ENCODE measurements around the gene SPTBN4.

The SPTBN4 gene

DNA sequence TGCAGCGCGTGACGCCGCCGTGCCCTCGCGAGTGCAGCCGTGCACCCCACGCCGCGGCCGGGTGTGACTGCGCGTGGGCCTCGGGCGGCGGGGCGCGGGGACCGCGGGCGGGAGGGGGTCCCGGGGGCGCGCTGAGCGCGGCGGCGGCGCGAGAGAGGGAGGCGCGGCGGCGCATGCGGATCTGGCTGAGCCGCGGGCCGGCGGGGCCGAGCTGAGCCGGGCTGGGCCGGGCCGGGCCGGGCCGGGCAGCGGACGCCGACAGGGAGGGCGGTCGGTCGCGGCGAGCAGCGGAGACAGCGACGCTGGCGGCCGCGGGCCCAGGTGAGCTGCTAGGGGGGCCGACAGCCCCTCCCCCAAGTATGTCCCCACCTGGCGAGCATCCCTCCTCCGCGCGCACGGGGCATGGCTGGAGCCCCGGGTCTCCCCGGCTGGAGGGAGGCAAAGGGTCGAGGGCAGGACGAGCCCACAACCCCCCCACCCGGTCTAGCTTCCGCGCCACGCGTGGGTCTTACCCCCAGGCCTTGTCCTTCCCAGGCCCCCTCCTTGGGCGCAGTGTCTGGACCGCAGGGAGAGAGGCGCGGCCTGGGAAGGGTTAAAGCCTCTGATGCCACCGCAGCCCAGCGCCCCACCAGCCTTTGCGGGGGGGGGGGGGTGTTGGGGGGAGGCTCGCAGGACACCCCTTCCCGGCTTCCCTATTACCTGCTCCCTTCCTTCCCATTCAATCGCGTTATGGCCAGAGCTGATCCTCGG is at the start of gene SPTBN4:
Gene SPTBN4 (plus strand): TSS at position 17 of the 750 bp plus-strand sequence. CDS start 5,621 bp downstream, outside the sequence.
- peaks cover 30% of the 10 kb centered on the region for H3K4me1 Mint-ChIP-seq (ENCODE audit: low read depth)
- H3K27me3 Mint-ChIP-seq, result peaks cover 15% of the 10 kb centered on the region
- H3K27ac Mint-ChIP-seq, result peak within 1 kb of the TSS; percentile 95
- no peaks in the 10 kb centered on the region for H3K9me3 Mint-ChIP-seq
- H3K4me3 Mint-ChIP-seq, result peak within 1 kb of the TSS; percentile 88
- H3K36me3 Mint-ChIP-seq (ENCODE audit: low read depth), result peaks cover 4% of the 10 kb centered on the region

GRCh38 chr19:40417643-40417981 is 49.2 kb upstream of the SPTBN4 start:
- Mint-ChIP-seq H3K4me1 (ENCODE audit: low read depth) (peaks cover 28% of the 10 kb centered on the region), H3K27ac (no peak overlapping the region), H3K36me3 (ENCODE audit: low read depth) (peaks cover 5% of the 10 kb centered on the region), H3K4me3 (no peak overlapping the region), H3K9me3 (no peaks in the 10 kb centered on the region), H3K27me3 (no peaks in the 10 kb centered on the region)

DNA sequence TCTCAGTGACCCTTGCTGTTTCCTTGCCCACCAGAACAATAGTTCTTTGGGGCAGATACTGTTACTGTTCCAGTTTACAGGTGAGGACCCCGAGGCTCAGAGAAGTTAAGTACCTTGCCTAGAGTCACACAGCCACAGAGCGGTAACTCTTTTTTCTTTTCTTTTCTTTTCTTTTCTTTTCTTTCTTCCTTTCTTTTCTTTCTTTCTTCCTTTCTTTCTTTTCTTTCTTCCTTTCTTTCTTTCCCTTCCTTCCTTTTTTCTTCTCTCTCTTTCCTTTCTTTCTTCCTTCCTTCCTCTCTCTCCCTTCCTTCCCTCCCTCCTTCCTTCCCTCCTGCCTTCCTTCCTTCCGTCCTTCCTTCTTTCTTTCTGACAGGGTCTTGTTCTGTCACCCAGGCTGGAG is 48.8 kb upstream of the SPTBN4 start:
- H3K27me3 Mint-ChIP-seq, result no peaks in the 10 kb centered on the region
- H3K4me1 Mint-ChIP-seq (ENCODE audit: low read depth), result peaks cover 28% of the 10 kb centered on the region
- H3K27ac Mint-ChIP-seq, result no peak overlapping the region
- H3K36me3 Mint-ChIP-seq (ENCODE audit: low read depth), result peaks cover 5% of the 10 kb centered on the region
- H3K4me3 Mint-ChIP-seq, result no peak overlapping the region
- H3K9me3 Mint-ChIP-seq, result no peaks in the 10 kb centered on the region

DNA sequence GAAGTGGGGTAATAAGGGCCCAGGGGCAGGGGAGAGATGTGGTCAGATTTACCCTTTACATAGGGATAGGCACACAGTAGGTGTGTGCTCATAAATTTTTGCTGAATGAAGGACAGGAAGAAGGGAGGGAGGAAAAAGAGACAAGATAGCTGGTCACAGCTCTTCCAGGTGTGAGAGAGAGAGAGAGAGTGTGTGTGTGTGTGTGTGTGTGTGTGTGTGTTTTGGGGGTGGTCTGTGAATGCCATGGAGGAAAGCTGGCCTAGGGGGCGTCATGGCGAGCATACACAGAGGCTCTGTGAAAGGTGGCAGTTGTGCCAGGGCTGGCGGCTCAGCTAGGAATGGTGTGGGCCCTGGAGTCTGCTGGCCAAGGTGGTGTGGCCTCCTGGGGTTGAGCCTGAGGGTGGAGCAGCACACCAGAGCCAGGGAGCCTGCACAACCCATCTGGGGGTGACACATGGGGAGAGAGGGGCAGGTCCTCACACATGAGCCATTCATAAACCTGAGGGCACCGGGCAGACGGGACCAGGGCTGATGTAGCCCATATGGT is 47.7 kb upstream of the SPTBN4 start:
- peaks cover 25% of the 10 kb centered on the region for H3K4me1 Mint-ChIP-seq (ENCODE audit: low read depth)
- peaks cover 5% of the 10 kb centered on the region for H3K36me3 Mint-ChIP-seq (ENCODE audit: low read depth)
- no peaks in the 10 kb centered on the region for H3K27me3 Mint-ChIP-seq
- no peaks in the 10 kb centered on the region for H3K9me3 Mint-ChIP-seq
- no peak overlapping the region for H3K4me3 Mint-ChIP-seq
- H3K27ac Mint-ChIP-seq, result no peak overlapping the region

GRCh38 chr19:40419780-40420179 is 47.0 kb upstream of the SPTBN4 start:
- Mint-ChIP-seq H3K27me3 (no peaks in the 10 kb centered on the region), H3K9me3 (no peaks in the 10 kb centered on the region), H3K36me3 (ENCODE audit: low read depth) (peaks cover 9% of the 10 kb centered on the region), H3K4me1 (ENCODE audit: low read depth) (peaks cover 31% of the 10 kb centered on the region), H3K4me3 (peak overlapping the region; percentile 52), H3K27ac (no peak overlapping the region)

GRCh38 chr19:40420451-40420765 is 46.4 kb upstream of the SPTBN4 start:
- peak overlapping the region; percentile 93 for H3K27ac Mint-ChIP-seq
- no peaks in the 10 kb centered on the region for H3K9me3 Mint-ChIP-seq

GRCh38 chr19:40420766-40421765 is 45.7 kb upstream of the SPTBN4 start:
- H3K36me3 Mint-ChIP-seq (ENCODE audit: low read depth), result peaks cover 11% of the 10 kb centered on the region
- no peaks in the 10 kb centered on the region for H3K9me3 Mint-ChIP-seq
- peak overlapping the region; percentile 80 for H3K4me3 Mint-ChIP-seq
- peaks cover 37% of the 10 kb centered on the region for H3K4me1 Mint-ChIP-seq (ENCODE audit: low read depth)
- peak overlapping the region; percentile 93 for H3K27ac Mint-ChIP-seq
- no peaks in the 10 kb centered on the region for H3K27me3 Mint-ChIP-seq

More at GRCh38 chr19:40420451-40420765, 46.4 kb upstream of the SPTBN4 start:
- no peaks in the 10 kb centered on the region for H3K27me3 Mint-ChIP-seq
- H3K36me3 Mint-ChIP-seq (ENCODE audit: low read depth), result peaks cover 11% of the 10 kb centered on the region
- H3K4me1 Mint-ChIP-seq (ENCODE audit: low read depth), result peaks cover 32% of the 10 kb centered on the region
- H3K4me3 Mint-ChIP-seq, result peak overlapping the region; percentile 80

DNA sequence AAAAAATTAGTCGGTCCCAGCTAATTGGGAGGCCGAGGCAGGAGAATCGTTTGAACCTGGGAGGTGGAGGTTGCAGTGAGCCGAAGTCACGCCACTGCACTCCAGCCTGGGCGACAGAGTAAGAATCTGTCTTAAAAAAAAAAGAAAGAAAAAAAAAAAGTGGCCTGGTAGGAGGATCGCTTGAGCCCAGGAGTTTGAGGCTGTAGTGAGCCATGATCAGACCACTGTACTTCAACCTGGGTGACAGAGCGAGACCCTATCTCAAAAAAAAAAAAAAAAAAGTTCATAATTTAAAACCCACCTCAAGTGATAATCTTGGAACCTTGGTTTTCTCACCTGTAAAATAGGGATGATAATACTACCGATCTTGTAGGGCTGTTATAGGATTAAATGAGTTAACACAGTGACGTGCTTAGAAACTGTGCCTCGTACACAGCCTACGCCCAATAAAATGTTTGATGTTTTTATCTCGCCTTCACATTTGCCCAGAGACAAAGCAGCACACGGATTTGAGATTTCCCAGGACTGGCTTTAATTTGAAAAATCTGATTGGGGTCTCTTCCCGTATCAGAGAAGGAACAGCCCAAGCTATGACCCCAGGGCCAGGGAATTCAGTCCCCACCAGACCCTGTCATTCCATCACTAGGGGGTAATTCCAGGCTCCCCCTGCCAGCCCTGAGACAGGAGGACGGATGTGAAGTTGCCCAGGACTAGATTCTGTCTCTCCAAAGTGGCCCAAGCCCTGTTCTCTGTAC is 44.6 kb upstream of the SPTBN4 start:
- H3K36me3 Mint-ChIP-seq (ENCODE audit: low read depth), result peaks cover 11% of the 10 kb centered on the region
- H3K4me1 Mint-ChIP-seq (ENCODE audit: low read depth), result peaks cover 37% of the 10 kb centered on the region
- H3K4me3 Mint-ChIP-seq, result peak overlapping the region; percentile 55
- H3K27me3 Mint-ChIP-seq, result no peaks in the 10 kb centered on the region
- no peaks in the 10 kb centered on the region for H3K9me3 Mint-ChIP-seq
- peak overlapping the region; percentile 93 for H3K27ac Mint-ChIP-seq

- Mint-ChIP-seq H3K27ac (peak overlapping the region; percentile 93), H3K27me3 (no peaks in the 10 kb centered on the region), H3K36me3 (ENCODE audit: low read depth) (peaks cover 11% of the 10 kb centered on the region), H3K4me1 (ENCODE audit: low read depth) (peaks cover 36% of the 10 kb centered on the region), H3K9me3 (no peaks in the 10 kb centered on the region), H3K4me3 (peak overlapping the region; percentile 55)
Observed at GRCh38 chr19:40422748-40423566, 43.8 kb upstream of the SPTBN4 start.

GRCh38 chr19:40423938-40424337 is 42.9 kb upstream of the SPTBN4 start:
- Mint-ChIP-seq H3K27me3 (no peaks in the 10 kb centered on the region), H3K27ac (peak overlapping the region; percentile 76)

GRCh38 chr19:40424637-40425449 is 42.0 kb upstream of the SPTBN4 start:
- H3K27ac Mint-ChIP-seq, result peak overlapping the region; percentile 98
- no peaks in the 10 kb centered on the region for H3K9me3 Mint-ChIP-seq
- peaks cover 34% of the 10 kb centered on the region for H3K4me1 Mint-ChIP-seq (ENCODE audit: low read depth)
- H3K36me3 Mint-ChIP-seq (ENCODE audit: low read depth), result peaks cover 11% of the 10 kb centered on the region
- H3K4me3 Mint-ChIP-seq, result peak overlapping the region; percentile 95
- no peaks in the 10 kb centered on the region for H3K27me3 Mint-ChIP-seq

More at GRCh38 chr19:40423938-40424337, 42.9 kb upstream of the SPTBN4 start:
- Mint-ChIP-seq H3K9me3 (no peaks in the 10 kb centered on the region), H3K4me1 (ENCODE audit: low read depth) (peaks cover 36% of the 10 kb centered on the region), H3K36me3 (ENCODE audit: low read depth) (peaks cover 11% of the 10 kb centered on the region), H3K4me3 (peak overlapping the region; percentile 95)

DNA sequence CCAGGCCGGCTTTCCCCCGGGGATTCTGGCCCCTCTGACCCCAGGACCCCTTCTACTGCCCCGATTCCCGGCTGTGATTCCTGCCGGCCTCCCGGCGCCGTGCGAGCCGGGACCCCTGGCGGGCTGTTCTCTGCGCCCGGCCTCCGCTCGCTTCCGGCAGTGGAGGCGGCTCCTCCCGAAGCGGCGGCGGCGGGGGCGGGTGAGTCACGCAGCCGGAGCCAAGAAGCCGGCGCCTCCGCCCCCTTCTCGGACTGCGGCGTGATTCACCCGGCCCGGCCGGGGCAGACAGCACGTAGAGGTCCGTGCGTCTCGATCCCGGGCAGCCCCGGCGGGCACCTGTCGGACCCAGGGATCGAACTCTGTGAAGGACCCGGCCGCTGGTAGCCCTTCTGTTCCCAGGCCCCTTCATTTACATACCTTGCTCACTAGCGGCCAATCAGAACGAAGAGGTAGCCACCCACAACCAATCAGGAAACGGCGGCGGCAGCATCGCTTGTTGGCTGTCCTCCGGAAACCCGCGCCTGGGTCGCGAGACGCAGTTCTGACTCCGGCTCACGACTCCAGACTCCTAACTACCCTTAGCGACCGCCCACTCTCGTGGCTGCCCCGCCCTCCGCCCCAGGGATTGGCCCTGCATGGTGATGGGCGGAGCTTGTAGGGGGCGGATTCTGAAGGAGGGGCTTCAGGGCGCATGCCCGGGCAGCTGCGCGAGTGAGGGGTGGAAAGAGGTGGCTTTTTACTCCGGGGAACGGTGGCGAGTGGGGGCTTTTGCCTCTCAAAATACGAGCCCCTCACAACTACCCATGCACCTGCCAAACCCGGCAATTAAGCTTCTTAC is 41.1 kb upstream of the SPTBN4 start, which contains the start of gene SERTAD1:
Gene SERTAD1 (minus strand): TSS at position 543 of the 838 bp plus-strand sequence. CDS start 2,446 bp downstream, outside the sequence.
- H3K9me3 Mint-ChIP-seq, result no peaks in the 10 kb centered on the region

More for the DNA sequence above, 41.1 kb upstream of the SPTBN4 start, which contains the start of gene SERTAD1:
- H3K27me3 Mint-ChIP-seq, result no peaks in the 10 kb centered on the region
- peak within 1 kb of the TSS; percentile 95 for H3K4me3 Mint-ChIP-seq
- peak within 1 kb of the TSS; percentile 98 for H3K27ac Mint-ChIP-seq
- H3K4me1 Mint-ChIP-seq (ENCODE audit: low read depth), result peaks cover 33% of the 10 kb centered on the region
- peaks cover 11% of the 10 kb centered on the region for H3K36me3 Mint-ChIP-seq (ENCODE audit: low read depth)

Measured in stimulated activated naive CD8-positive, alpha-beta T cell treated with anti-CD3 and anti-CD28 coated beads, Interleukin-15, Interleukin-2, amounts not matched to agents 100 ng/mL and 50 ng/mL, for 24 hours (primary cell).